ENCODE data around the gene NTN1.

DNA sequence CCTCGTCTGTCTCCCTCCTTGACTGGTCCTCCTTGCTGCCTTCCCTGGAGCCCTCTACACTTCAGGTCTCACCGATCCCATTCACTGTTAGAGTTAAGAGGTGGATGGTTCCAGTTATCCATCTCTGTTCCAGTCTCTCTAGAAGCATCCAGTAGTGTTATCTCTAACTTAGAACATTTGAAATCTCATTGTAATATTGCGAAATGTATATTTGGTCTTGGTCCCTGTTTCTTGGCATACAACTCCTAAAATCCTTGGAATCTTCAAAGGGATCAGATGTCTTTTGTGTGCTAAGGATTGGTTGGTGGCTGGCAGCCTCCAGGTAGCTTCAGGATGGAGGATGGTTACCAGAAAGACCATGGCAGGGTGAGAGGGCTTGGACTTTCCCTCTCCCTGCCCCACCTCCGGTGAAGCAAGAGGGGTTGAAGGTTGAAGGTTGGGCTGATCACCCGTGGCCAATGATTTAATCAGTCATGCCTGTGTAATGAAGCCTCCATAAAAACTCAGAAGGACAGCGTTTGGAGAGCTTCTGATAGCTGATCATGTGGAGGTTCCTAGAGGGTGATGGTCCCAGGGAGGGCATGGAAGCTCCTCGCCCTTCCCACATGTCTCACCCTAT, 59.1 kb downstream of the NTN1 start:
- TF ChIP-seq, protein P1, sequence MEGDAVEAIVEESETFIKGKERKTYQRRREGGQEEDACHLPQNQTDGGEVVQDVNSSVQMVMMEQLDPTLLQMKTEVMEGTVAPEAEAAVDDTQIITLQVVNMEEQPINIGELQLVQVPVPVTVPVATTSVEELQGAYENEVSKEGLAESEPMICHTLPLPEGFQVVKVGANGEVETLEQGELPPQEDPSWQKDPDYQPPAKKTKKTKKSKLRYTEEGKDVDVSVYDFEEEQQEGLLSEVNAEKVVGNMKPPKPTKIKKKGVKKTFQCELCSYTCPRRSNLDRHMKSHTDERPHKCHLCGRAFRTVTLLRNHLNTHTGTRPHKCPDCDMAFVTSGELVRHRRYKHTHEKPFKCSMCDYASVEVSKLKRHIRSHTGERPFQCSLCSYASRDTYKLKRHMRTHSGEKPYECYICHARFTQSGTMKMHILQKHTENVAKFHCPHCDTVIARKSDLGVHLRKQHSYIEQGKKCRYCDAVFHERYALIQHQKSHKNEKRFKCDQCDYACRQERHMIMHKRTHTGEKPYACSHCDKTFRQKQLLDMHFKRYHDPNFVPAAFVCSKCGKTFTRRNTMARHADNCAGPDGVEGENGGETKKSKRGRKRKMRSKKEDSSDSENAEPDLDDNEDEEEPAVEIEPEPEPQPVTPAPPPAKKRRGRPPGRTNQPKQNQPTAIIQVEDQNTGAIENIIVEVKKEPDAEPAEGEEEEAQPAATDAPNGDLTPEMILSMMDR (IDR thresholded peaks at IDR 0.05; ENCODE audit: low read length) = no peak
- no peak for TF ChIP-seq EZH2 (IDR thresholded peaks at IDR 0.05; ENCODE audit: borderline replicate concordance, low read length)

All from OCI-LY1 (cell line).